NCI-H774 (cell line): ENCODE data around the gene MMP19.
"Not testable (repeated sequence)": the region's sequence is repeated elsewhere in the genome, so short reads cannot be mapped to it uniquely, and the experiment has no call there.

Experiments
- DNase-seq: peaks from one replicate; lab custom pipeline; 2025; lab: John Stamatoyannopoulos, UW

MMP19 gene

GRCh38 chr12:55843431-55843830 is 695 bp upstream of the MMP19 start:
- no peak for DNase-seq

GRCh38 chr12:55840581-55841351 is 2.0 kb downstream of the MMP19 start:
- DNase-seq = no peak

GRCh38 chr12:55839345-55840140 is 3.2 kb downstream of the MMP19 start:
- no peak for DNase-seq

- no peak for DNase-seq
Observed at GRCh38 chr12:55838361-55838760, 4.4 kb downstream of the MMP19 start.

- DNase-seq = not testable (repeated sequence)
Observed at GRCh38 chr12:55834400-55834799, 8.3 kb downstream of the MMP19 start.

- no peak for DNase-seq
Observed at GRCh38 chr12:55833056-55833455, 9.7 kb downstream of the MMP19 start.

GRCh38 chr12:55831447-55831815 is 11.3 kb downstream of the MMP19 start:
- DNase-seq = no peak

- DNase-seq = peak; percentile 52
Observed at GRCh38 chr12:55830601-55831446, 11.9 kb downstream of the MMP19 start.

- DNase-seq = no peak
Observed at GRCh38 chr12:55829967-55830600, 12.7 kb downstream of the MMP19 start.

- DNase-seq = no peak
Observed at GRCh38 chr12:55828357-55828756, 14.4 kb downstream of the MMP19 start.

- no peak for DNase-seq
Observed at GRCh38 chr12:55827806-55828205, 14.9 kb downstream of the MMP19 start.

GRCh38 chr12:55824726-55825125 is 18.0 kb downstream of the MMP19 start:
- DNase-seq = no peak

- no peak for DNase-seq
Observed at GRCh38 chr12:55823419-55823818, 19.3 kb downstream of the MMP19 start.

- no peak for DNase-seq
Observed at GRCh38 chr12:55822228-55822627, 20.5 kb downstream of the MMP19 start.

GRCh38 chr12:55820679-55821078 is 22.1 kb downstream of the MMP19 start:
- no peak for DNase-seq

GRCh38 chr12:55818886-55819285 is 23.9 kb downstream of the MMP19 start:
- DNase-seq = no peak

GRCh38 chr12:55818140-55818728 is 24.5 kb downstream of the MMP19 start:
- no peak for DNase-seq

- peak; percentile 100 for DNase-seq
Observed at GRCh38 chr12:55817345-55818139, 25.2 kb downstream of the MMP19 start, which contains the start of the genes ORMDL2 and SARNP. Gene ORMDL2 (plus strand): TSS chr12:55818041. CDS start chr12:55819000, 959 bp downstream. Gene SARNP (minus strand): TSS chr12:55817724. CDS start chr12:55817701, 23 bp downstream.

GRCh38 chr12:55816881-55817344 is 25.8 kb downstream of the MMP19 start:
- no peak for DNase-seq

- no peak for DNase-seq
Observed at GRCh38 chr12:55815473-55815872, 27.3 kb downstream of the MMP19 start.
